Upper lobe of left lung (tissue), 4 donors: ENCODE measurements around the gene SULT1A1.

ENCODE experiments used
- EP300 ChIP-seq, 4 donors: sonication (generic); formaldehyde crosslinking; IDR thresholded peaks; one replicate each; pipeline ENCODE4 v1.5.1; 2017; ENCODE audit warnings: antibody characterized with exemption in 4 of 4, control low read depth in 2 of 4
- POLR2AphosphoS5 ChIP-seq, 2 donors: sonication (generic); formaldehyde crosslinking; IDR thresholded peaks; one replicate each; pipeline ENCODE4 v1.5.1; 2017; ENCODE audit warnings: antibody characterized with exemption in 2 of 2

DNA sequence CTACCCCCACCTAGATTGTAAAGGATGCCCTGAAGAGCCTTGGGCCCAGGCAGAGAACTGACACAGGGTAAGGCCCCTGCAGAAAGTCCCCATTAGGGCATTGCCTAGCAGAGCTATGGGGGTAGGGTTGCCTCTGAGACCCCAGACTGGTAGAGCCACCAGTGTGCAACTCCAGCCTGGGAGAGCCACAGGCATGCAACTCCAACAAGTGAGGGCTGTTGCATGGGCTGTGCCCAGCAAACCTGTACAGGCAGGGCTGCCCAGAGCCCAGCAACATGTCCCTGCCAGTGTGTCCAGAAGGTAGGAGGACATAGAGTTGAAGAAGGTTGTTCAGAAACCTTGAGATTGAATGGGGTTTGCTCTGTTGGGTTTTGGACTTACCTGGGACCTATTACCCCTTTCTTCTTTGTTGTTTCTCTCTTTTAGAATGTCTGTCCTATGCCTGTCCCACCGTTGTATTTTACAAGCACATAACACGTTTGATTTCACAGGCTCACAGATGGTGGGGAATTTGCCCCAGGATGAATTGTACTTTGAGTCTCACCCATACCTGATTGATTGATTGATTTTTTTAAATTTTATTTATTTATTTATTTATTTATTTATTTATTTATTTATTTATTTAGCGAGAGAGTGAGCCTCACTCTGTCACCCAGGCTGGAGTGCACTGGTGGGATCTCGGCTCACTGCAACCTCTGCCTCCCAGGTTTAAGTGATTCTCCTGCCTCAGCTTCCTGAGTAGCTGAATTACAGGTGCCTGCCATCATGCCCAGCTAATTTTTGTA is 39.7 kb downstream of the SULT1A1 start:
- TF ChIP-seq POLR2AphosphoS5 (IDR thresholded peaks at IDR 0.05) (no peak), EP300 (IDR thresholded peaks at IDR 0.05) (no peak)
